Spleen (tissue), 11 donors: ENCODE data around the gene CPED1. TPM values are rescaled to one million over a fixed set of nuclear protein-coding genes. Genes with fewer than 3 reads are reported as not detected.
A peak's percentile ranks its signal among the peaks of the same experiment; 100 is the strongest.

Source experiments
- DNase-seq: peaks from one replicate; pipeline ENCODE4 v3.0.0-alpha.2; 2020
- H3K27ac ChIP-seq, 8 donors: fragments of 200-600 bp; sonication (generic) in 7 of 8; 1 replicate in 4 of 8; 2 replicates in 4 of 8; pipeline versions ENCODE4 v1.5.0 to v1.8.0; 2016 to 2021; ENCODE audit warnings: inconsistent platforms in 4 of 8, mild to moderate bottlenecking in 4 of 8, moderate library complexity in 1 of 8
- H3K27me3 ChIP-seq, 7 donors: fragments of 200-600 bp; sonication (generic) in 6 of 7; replicated peaks in 1 of 7; 1 replicate in 4 of 7; 2 replicates in 3 of 7; pipeline versions ENCODE4 v1.5.0 to v1.8.0; 2016 to 2021; ENCODE audit warnings: inconsistent platforms in 3 of 7, mild to moderate bottlenecking in 1 of 7
- H3K36me3 ChIP-seq, 6 donors: fragments of 200-600 bp; sonication (generic) in 5 of 6; 1 replicate in 4 of 6; 2 replicates in 2 of 6; pipeline versions ENCODE4 v1.5.0 to v1.8.0; 2016 to 2021; ENCODE audit warnings: inconsistent platforms in 2 of 6
- H3K4me1 ChIP-seq, 6 donors: fragments of 200-600 bp; sonication (generic) in 5 of 6; 1 replicate in 3 of 6; 2 replicates in 3 of 6; pipeline versions ENCODE4 v1.5.0 to v1.8.0; 2016 to 2021; ENCODE audit warnings: inconsistent platforms in 3 of 6
- H3K4me3 ChIP-seq, 8 donors: fragments of 200-600 bp; sonication (generic) in 7 of 8; 1 replicate in 4 of 8; 2 replicates in 4 of 8; pipeline versions ENCODE4 v1.5.0 to v1.8.0; 2016 to 2021; ENCODE audit warnings: inconsistent platforms in 4 of 8, mild to moderate bottlenecking in 4 of 8, moderate library complexity in 2 of 8
- H3K9me3 ChIP-seq, 8 donors: fragments of 200-600 bp; sonication (generic) in 7 of 8; 1 replicate in 4 of 8; 2 replicates in 4 of 8; pipeline versions ENCODE4 v1.5.0 to v1.8.0; 2016 to 2021; ENCODE audit warnings: inconsistent platforms in 4 of 8
- CTCF ChIP-seq, 11 experiments: fragments of 200-600 bp in 7 of 11; fragments of 450-650 bp in 4 of 11; sonication (generic) in 4 of 11; IDR thresholded peaks in 8 of 11; conservative IDR thresholded peaks in 3 of 11; 1 replicate in 7 of 11; 2 replicates in 4 of 11; pipeline versions ENCODE4 v1.4.0 to v1.8.0; 2016 to 2021; ENCODE audit warnings: antibody characterized with exemption in 11 of 11, inconsistent platforms in 4 of 11, mild to moderate bottlenecking in 1 of 11
- POLR2A ChIP-seq, 3 donors: fragments of 450-650 bp; IDR thresholded peaks; one replicate each; pipeline ENCODE4 v1.5.1; 2017; ENCODE audit warnings: antibody characterized with exemption in 3 of 3, mild to moderate bottlenecking in 1 of 3
- POLR2AphosphoS5 ChIP-seq, 3 donors: sonication (generic); formaldehyde crosslinking; IDR thresholded peaks; one replicate each; pipeline ENCODE4 v1.5.1; 2017; ENCODE audit warnings: antibody characterized with exemption in 3 of 3
- WGBS, 5 donors: extraction: QIAGEN DNeasy Blood & Tissue Kit in 3 of 5; methylation state at CpG; one replicate each; pipeline versions ENCODE4 v1.1.5 to v1.1.7; 2013 to 2018; 5-methylcytosine and 5-hydroxymethylcytosine counted together
- intact Hi-C: fragments of 100-400 bp; cut with DNase I; formaldehyde crosslinking; loops from one replicate; pipeline ENCODE4 v1.15.0; 2023; ENCODE audit warnings: low total_unique reads
- polyA plus RNA-seq, 3 donors: library from polyadenylated mRNA; stranded (reverse); fragments of 200-250 nt; gene quantifications; one replicate each; pipeline ENCODE4 v1.2.1, GENCODE V29; 2013
- total RNA-seq, 7 donors: library from RNA; depleted of rRNA in 3 of 7; stranded (reverse); fragments of >200 nt in 3 of 7; fragmentation: NEBNext Ultra II Directional in 4 of 7; extraction: Animal tissue kit (Norgen Biotek cat#: 25700) in 4 of 7; gene quantifications; one replicate each; pipeline versions ENCODE4 v1.1.0 to v1.2.1, GENCODE V29; 2016 to 2021
- donor health status: healthy with polysubstance abuse.
- donor health status: DM: no; HTN: no; CAD: no; lungs with moderate emphysema.
- donor health status: DM: no; HTN: no; CAD: no.
- donor health status: Bipolar disorder and iron deficiency.
- donor health status: healthy.
- donor health status: DM: no; HTN: no; CAD: no.
- donor health status: DM: yes; HTN: yes; CAD: no.

Gene CPED1
- total and polyA plus RNA-seq, 10 donors: 1.5 to 81.6 (median 38.6) TPM

GRCh38 chr7:121197455-121197854 is 208.9 kb downstream of the CPED1 start:
- Histone ChIP-seq H3K27ac (no peak overlapping the region), H3K27me3 (no peaks in the 10 kb centered on the region), H3K4me3 (no peak overlapping the region), H3K9me3 (no peaks in the 10 kb centered on the region), H3K36me3 (no peaks in the 10 kb centered on the region), H3K4me1 (peaks cover 0 to 19% (median 8%) of the 10 kb centered on the region in 6 donors)
- WGBS, 5 donors: 84 to 96% (median 90%) methylated on average over 3 of the region's 3 CpGs
- intact Hi-C loops: no loop called here
- TF ChIP-seq POLR2AphosphoS5 (IDR thresholded peaks at IDR 0.05): no peak
- no peak for TF ChIP-seq CTCF (IDR thresholded peaks at IDR 0.05 in 8 of 11, conservative IDR thresholded peaks at IDR 0.05 in 3 of 11)
- TF ChIP-seq POLR2A (IDR thresholded peaks at IDR 0.05): no peak
- no peak for DNase-seq

GRCh38 chr7:121198502-121198901 is 210.0 kb downstream of the CPED1 start:
- DNase-seq: no peak
- no peaks in the 10 kb centered on the region for H3K9me3 ChIP-seq
- intact Hi-C loops: no loop called here
- H3K36me3 ChIP-seq: no peaks in the 10 kb centered on the region
- no peak overlapping the region for H3K27ac ChIP-seq
- H3K27me3 ChIP-seq: no peaks in the 10 kb centered on the region
- TF ChIP-seq POLR2A (IDR thresholded peaks at IDR 0.05) (no peak), POLR2AphosphoS5 (IDR thresholded peaks at IDR 0.05) (no peak), CTCF (IDR thresholded peaks at IDR 0.05 in 8 of 11, conservative IDR thresholded peaks at IDR 0.05 in 3 of 11) (no peak)
- peaks cover 0 to 20% (median 8%) of the 10 kb centered on the region in 6 donors for H3K4me1 ChIP-seq
- WGBS, 5 donors: 85 to 93% (median 86%) methylated on average over 6 of the region's 6 CpGs
- no peak overlapping the region for H3K4me3 ChIP-seq

GRCh38 chr7:121202125-121202524 is 213.6 kb downstream of the CPED1 start:
- Histone ChIP-seq H3K27ac (peak overlapping the region in 5 of 8 donors; percentile 40 to 78 (median 69)), H3K9me3 (no peaks in the 10 kb centered on the region), H3K4me1 (peaks cover 0 to 20% (median 8%) of the 10 kb centered on the region in 6 donors), H3K36me3 (no peaks in the 10 kb centered on the region), H3K4me3 (no peak overlapping the region), H3K27me3 (no peaks in the 10 kb centered on the region)
- no peak for TF ChIP-seq CTCF (IDR thresholded peaks at IDR 0.05 in 8 of 11, conservative IDR thresholded peaks at IDR 0.05 in 3 of 11)
- no peak for TF ChIP-seq POLR2A (IDR thresholded peaks at IDR 0.05)
- no peak for TF ChIP-seq POLR2AphosphoS5 (IDR thresholded peaks at IDR 0.05)
- intact Hi-C loops: no loop called here
- WGBS, 5 donors: 89 to 96% (median 93%) methylated on average over 2 of the region's 2 CpGs
- DNase-seq: no peak

GRCh38 chr7:121202834-121203233 is 214.3 kb downstream of the CPED1 start:
- H3K27me3 ChIP-seq: no peaks in the 10 kb centered on the region
- DNase-seq: no peak
- intact Hi-C loops: no loop called here
- TF ChIP-seq CTCF (IDR thresholded peaks at IDR 0.05 in 8 of 11, conservative IDR thresholded peaks at IDR 0.05 in 3 of 11) (no peak), POLR2A (IDR thresholded peaks at IDR 0.05) (no peak), POLR2AphosphoS5 (IDR thresholded peaks at IDR 0.05) (no peak)
- H3K9me3 ChIP-seq: no peaks in the 10 kb centered on the region
- H3K4me1 ChIP-seq: peaks cover 0 to 20% (median 8%) of the 10 kb centered on the region in 6 donors
- H3K36me3 ChIP-seq: no peaks in the 10 kb centered on the region
- WGBS, 5 donors: 76 to 95% (median 83%) methylated on average over 2 of the region's 2 CpGs
- no peak overlapping the region for H3K4me3 ChIP-seq
- H3K27ac ChIP-seq: peak overlapping the region in 1 of 8 donors; percentile 78
